Astrocyte (in vitro differentiated cells and primary cell): ENCODE data around the gene LMX1B. TPM values are rescaled to one million over a fixed set of nuclear protein-coding genes. Genes with fewer than 3 reads are reported as not detected.

Experiments used
- DNase-seq: peaks from one replicate; pipeline ENCODE4 v3.0.0-alpha.2; 2010; ENCODE audit warnings: low read depth
- FAIRE-seq: peaks from 2 replicates; lab custom pipeline; 2011; peaks lifted over from hg19 to GRCh38; lab: Jason Lieb, UNC
- H2AFZ ChIP-seq: 2 replicates; pipeline ENCODE4 v1.6.0; 2012; ENCODE audit warnings: low read depth, low read length, inconsistent platforms
- H3K27ac ChIP-seq: 2 replicates; pipeline ENCODE4 v1.5.1; 2011; ENCODE audit warnings: low read depth, low read length, inconsistent platforms
- H3K27me3 ChIP-seq: 2 replicates; pipeline ENCODE4 v1.6.0; 2011; ENCODE audit warnings: low read length, inconsistent platforms; ENCODE audit not compliant: insufficient read depth
- H3K36me3 ChIP-seq: 2 replicates; pipeline ENCODE4 v1.5.1; 2011; ENCODE audit warnings: low read length, inconsistent platforms; ENCODE audit not compliant: insufficient read depth
- H3K4me1 ChIP-seq: 2 replicates; pipeline ENCODE4 v1.5.1; 2011; ENCODE audit warnings: low read length, inconsistent platforms; ENCODE audit not compliant: insufficient read depth
- H3K4me2 ChIP-seq: 2 replicates; pipeline ENCODE4 v1.6.0; 2012; ENCODE audit warnings: low read length, inconsistent platforms
- H3K4me3 ChIP-seq: 2 replicates; pipeline ENCODE4 v1.5.1; 2011; ENCODE audit warnings: low read depth, mild to moderate bottlenecking, low read length, inconsistent platforms; ENCODE audit not compliant: insufficient read depth
- H3K79me2 ChIP-seq: 2 replicates; pipeline ENCODE4 v1.6.0; 2012; ENCODE audit warnings: mild to moderate bottlenecking, low read length, inconsistent platforms; ENCODE audit not compliant: insufficient read depth
- H3K9ac ChIP-seq: 2 replicates; pipeline ENCODE4 v1.6.0; 2012; ENCODE audit warnings: mild to moderate bottlenecking, low read length, inconsistent platforms
- H3K9me3 ChIP-seq: 2 replicates; pipeline ENCODE4 v1.5.1; 2012; ENCODE audit warnings: low read depth, mild to moderate bottlenecking, low read length, inconsistent platforms; ENCODE audit not compliant: insufficient read depth
- H4K20me1 ChIP-seq: 2 replicates; pipeline ENCODE4 v1.6.0; 2012; ENCODE audit warnings: low read length, inconsistent platforms; ENCODE audit not compliant: insufficient read depth
- H3K27ac Mint-ChIP-seq: one replicate; pipeline ENCODE4 v1.8.0; 2021; ENCODE audit warnings: mild to moderate bottlenecking, mixed read lengths; ENCODE audit not compliant: unreplicated experiment
- H3K27me3 Mint-ChIP-seq: one replicate; pipeline ENCODE4 v1.8.0; 2021; ENCODE audit warnings: low read depth, mixed read lengths; ENCODE audit not compliant: unreplicated experiment
- H3K36me3 Mint-ChIP-seq: one replicate; pipeline ENCODE4 v1.8.0; 2021; ENCODE audit warnings: low read depth, mixed read lengths; ENCODE audit not compliant: unreplicated experiment
- H3K4me1 Mint-ChIP-seq: one replicate; pipeline ENCODE4 v1.8.0; 2021; ENCODE audit warnings: low read depth, mixed read lengths; ENCODE audit not compliant: unreplicated experiment
- H3K4me3 Mint-ChIP-seq: one replicate; pipeline ENCODE4 v1.8.0; 2021; ENCODE audit warnings: mild to moderate bottlenecking, moderate library complexity, mixed read lengths; ENCODE audit not compliant: unreplicated experiment
- H3K9me3 Mint-ChIP-seq: one replicate; pipeline ENCODE4 v1.8.0; 2021; ENCODE audit warnings: mild to moderate bottlenecking, mixed read lengths; ENCODE audit not compliant: unreplicated experiment
- CTCF ChIP-seq: IDR thresholded peaks from 2 replicates; pipeline ENCODE4 v1.5.1; 2011; ENCODE audit warnings: low read depth, mild to moderate bottlenecking, inconsistent platforms, low read length, moderate library complexity; ENCODE audit not compliant: insufficient read depth
- EZH2 ChIP-seq: IDR thresholded peaks from 2 replicates; pipeline ENCODE4 v1.6.1; 2012; ENCODE audit warnings: mild to moderate bottlenecking, low read length, inconsistent platforms; ENCODE audit not compliant: insufficient read depth
- total RNA-seq: library from RNA; stranded (reverse); gene quantifications from 2 replicates; pipeline ENCODE4 v1.2.1, GENCODE V29; 2021

Gene LMX1B
- total RNA-seq, 1 donor from 2014 or later = 0.45 TPM

- Histone ChIP-seq H3K4me1 (no peaks in the 10 kb centered on the region), H3K27ac (no peak overlapping the region), H3K36me3 (no peaks in the 10 kb centered on the region), H3K4me2 (no peak overlapping the region), H2AFZ (no peak overlapping the region), H4K20me1 (no peaks in the 10 kb centered on the region), H3K27me3 (peaks cover 17% of the 10 kb centered on the region), H3K9ac (no peak overlapping the region), H3K4me3 (no peak overlapping the region), H3K79me2 (no peaks in the 10 kb centered on the region), H3K9me3 (no peaks in the 10 kb centered on the region)
- DNase-seq = no peak
- Mint-ChIP-seq H3K4me1 (peaks cover 2% of the 10 kb centered on the region), H3K4me3 (no peak overlapping the region), H3K9me3 (no peaks in the 10 kb centered on the region), H3K36me3 (no peaks in the 10 kb centered on the region), H3K27ac (no peak overlapping the region), H3K27me3 (peaks cover 48% of the 10 kb centered on the region)
- TF ChIP-seq CTCF (no peak), EZH2 (no peak)
- no peak for FAIRE-seq
Observed at GRCh38 chr9:126745574-126746411, 132.1 kb downstream of the LMX1B start.

Other genes with a start within 250 kb of the LMX1B start
- 21.5 and 23.5 TPM in 2 replicates for gene ZBTB43, start 191.1 kb downstream of the LMX1B start, total RNA-seq
- gene ZBTB34, start 246.7 kb downstream of the LMX1B start, total RNA-seq = 13.3 and 14.7 TPM in 2 replicates